Left lung (tissue), 10 donors: ENCODE measurements around the gene SLC27A6. TPM values are rescaled to one million over a fixed set of nuclear protein-coding genes. Genes with fewer than 3 reads are reported as not detected.

Experiments
- ATAC-seq: fragments of 200-7000 bp; cut with Tn5 transposase; one replicate; pipeline ENCODE4 v1.9.1; 2020; ENCODE audit warnings: moderate library complexity
- DNase-seq, 4 donors: peaks; one replicate each; pipeline ENCODE4 v3.0.0-alpha.2; 2013 to 2020
- H3K27ac ChIP-seq, 2 donors: fragments of 200-600 bp; sonication (generic) in 1 of 2; one replicate each; pipeline versions ENCODE4 v1.5.0 to v1.8.0; 2020 to 2021
- H3K27me3 ChIP-seq, 2 donors: fragments of 200-600 bp; sonication (generic) in 1 of 2; one replicate each; pipeline versions ENCODE4 v1.5.0 to v1.8.0; 2020 to 2021
- H3K36me3 ChIP-seq, 2 donors: fragments of 200-600 bp; sonication (generic) in 1 of 2; one replicate each; pipeline versions ENCODE4 v1.5.0 to v1.8.0; 2020 to 2021
- H3K4me1 ChIP-seq, 2 donors: fragments of 200-600 bp; one replicate each; pipeline ENCODE4 v1.8.0; 2021
- H3K4me3 ChIP-seq, 2 donors: fragments of 200-600 bp; sonication (generic) in 1 of 2; one replicate each; pipeline versions ENCODE4 v1.5.0 to v1.8.0; 2020 to 2021; ENCODE audit warnings: mild to moderate bottlenecking in 1 of 2
- H3K9me3 ChIP-seq, 2 donors: fragments of 200-600 bp; sonication (generic) in 1 of 2; one replicate each; pipeline versions ENCODE4 v1.5.0 to v1.8.0; 2020 to 2021
- intact Hi-C, 2 donors: fragments of 100-400 bp; cut with DNase I; formaldehyde crosslinking; loops; one replicate each; pipeline versions ENCODE4 v1.11.2 to v1.14.2; 2022
- polyA plus RNA-seq, 6 donors: library from polyadenylated mRNA; unstranded; fragments of 120-200 nt; gene quantifications; one replicate each; pipeline ENCODE4 v1.2.1, GENCODE V29; 2013; ENCODE audit not compliant: insufficient read length in 6 of 6
- total RNA-seq, 2 donors: library from RNA; stranded (reverse); fragmentation: NEBNext Ultra II Directional; extraction: Animal tissue kit (Norgen Biotek cat#: 25700); gene quantifications; one replicate each; pipeline ENCODE4 v1.2.1, GENCODE V29; 2021
- TF ChIP-seq, protein P1 (sequence below), 2 donors: fragments of 200-600 bp; sonication (generic) in 1 of 2; IDR thresholded peaks; one replicate each; pipeline versions ENCODE4 v1.5.0 to v1.8.0; 2021; ENCODE audit warnings: antibody characterized with exemption in 2 of 2
- donor health status: DM: no; HTN: yes; CAD: no.
- donor health status: DM: no; HTN: no; CAD: no.

Gene SLC27A6
- total and polyA plus RNA-seq, 8 donors = 0.39 to 6.6 (median 4.1) TPM

DNA sequence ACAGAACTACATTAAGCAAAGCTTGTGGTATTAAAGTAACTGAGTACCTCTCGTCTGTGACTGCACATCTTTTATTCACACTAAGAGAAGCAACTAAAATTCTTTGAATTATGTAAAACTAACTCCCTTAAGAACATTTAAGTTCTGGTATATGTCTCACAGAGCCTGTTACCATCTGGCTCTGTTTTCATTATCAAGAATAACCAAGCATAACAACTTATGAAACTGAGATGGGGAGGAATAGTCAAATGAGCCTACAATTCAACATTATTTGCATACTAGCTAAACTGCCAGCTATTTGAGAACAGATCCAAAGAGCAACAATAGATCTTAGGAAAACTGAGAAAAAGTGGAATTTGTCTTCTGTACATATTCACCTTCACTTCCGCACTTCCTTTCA lies 104.0 kb downstream of the SLC27A6 start:
- Histone ChIP-seq H3K27ac (no peak overlapping the region), H3K4me3 (no peak overlapping the region), H3K27me3 (peaks cover 0 to 3% of the 10 kb centered on the region in 2 donors), H3K36me3 (no peaks in the 10 kb centered on the region), H3K4me1 (no peaks in the 10 kb centered on the region), H3K9me3 (no peaks in the 10 kb centered on the region)
- TF ChIP-seq, protein P1, sequence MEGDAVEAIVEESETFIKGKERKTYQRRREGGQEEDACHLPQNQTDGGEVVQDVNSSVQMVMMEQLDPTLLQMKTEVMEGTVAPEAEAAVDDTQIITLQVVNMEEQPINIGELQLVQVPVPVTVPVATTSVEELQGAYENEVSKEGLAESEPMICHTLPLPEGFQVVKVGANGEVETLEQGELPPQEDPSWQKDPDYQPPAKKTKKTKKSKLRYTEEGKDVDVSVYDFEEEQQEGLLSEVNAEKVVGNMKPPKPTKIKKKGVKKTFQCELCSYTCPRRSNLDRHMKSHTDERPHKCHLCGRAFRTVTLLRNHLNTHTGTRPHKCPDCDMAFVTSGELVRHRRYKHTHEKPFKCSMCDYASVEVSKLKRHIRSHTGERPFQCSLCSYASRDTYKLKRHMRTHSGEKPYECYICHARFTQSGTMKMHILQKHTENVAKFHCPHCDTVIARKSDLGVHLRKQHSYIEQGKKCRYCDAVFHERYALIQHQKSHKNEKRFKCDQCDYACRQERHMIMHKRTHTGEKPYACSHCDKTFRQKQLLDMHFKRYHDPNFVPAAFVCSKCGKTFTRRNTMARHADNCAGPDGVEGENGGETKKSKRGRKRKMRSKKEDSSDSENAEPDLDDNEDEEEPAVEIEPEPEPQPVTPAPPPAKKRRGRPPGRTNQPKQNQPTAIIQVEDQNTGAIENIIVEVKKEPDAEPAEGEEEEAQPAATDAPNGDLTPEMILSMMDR (IDR thresholded peaks at IDR 0.05) = no peak
- intact Hi-C loops = no loop called here
- DNase-seq (no peak), ATAC-seq (no peak)

DNA sequence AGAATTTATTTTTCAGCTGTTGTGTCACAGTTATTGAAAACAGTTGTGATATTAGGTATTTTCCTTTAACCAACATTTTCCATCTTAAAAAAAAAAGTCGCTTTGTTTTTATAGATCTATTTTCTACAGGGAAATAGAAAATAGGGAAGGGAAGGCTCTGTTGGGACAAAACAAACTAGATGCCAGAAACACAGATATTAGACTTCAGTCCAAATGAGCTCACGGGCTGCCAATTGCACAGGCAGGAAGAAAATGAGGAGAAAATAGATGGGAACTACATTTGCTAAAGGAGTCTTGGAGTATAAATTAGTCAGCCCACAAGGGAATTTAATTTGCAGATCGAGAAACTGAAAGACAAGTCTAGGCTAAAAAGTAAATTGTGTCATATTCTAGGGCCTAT lies 107.8 kb downstream of the SLC27A6 start:
- ATAC-seq (no peak), DNase-seq (peak in 1 of 4 donors; percentile 26)
- H3K9me3 ChIP-seq = no peaks in the 10 kb centered on the region

DNA sequence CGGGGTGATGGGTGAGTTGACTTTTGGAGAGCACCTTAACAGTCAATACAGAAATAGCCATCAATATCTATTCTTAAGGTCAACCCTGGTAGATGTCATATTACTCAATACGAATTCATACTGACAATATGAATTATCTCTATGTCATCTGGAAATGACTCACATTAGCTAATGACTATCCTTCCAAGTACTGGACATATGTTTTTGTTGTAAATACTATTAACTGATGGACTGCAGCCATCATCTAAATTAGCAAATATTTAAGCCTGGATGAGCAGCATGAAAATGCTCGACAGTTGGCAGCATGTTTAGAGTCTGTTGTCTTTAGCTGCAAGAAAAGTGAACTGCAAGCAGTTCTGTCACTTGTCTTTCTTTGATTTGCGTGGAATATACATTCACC lies 109.6 kb downstream of the SLC27A6 start:
- H3K9me3 ChIP-seq = no peaks in the 10 kb centered on the region
- DNase-seq (no peak), ATAC-seq (no peak)
- no peak overlapping the region for H3K27ac ChIP-seq
- no peak overlapping the region for H3K4me3 ChIP-seq
- no peaks in the 10 kb centered on the region for H3K4me1 ChIP-seq
- no peaks in the 10 kb centered on the region for H3K36me3 ChIP-seq
- TF ChIP-seq, protein P1 (IDR thresholded peaks at IDR 0.05) = no peak
- intact Hi-C loops = no loop called here
- H3K27me3 ChIP-seq = peaks cover 0 to 3% of the 10 kb centered on the region in 2 donors

More for the DNA sequence above, 107.8 kb downstream of the SLC27A6 start:
- no peaks in the 10 kb centered on the region for H3K36me3 ChIP-seq
- TF ChIP-seq, protein P1 (IDR thresholded peaks at IDR 0.05) = no peak
- intact Hi-C loops = no loop called here
- peaks cover 0 to 3% of the 10 kb centered on the region in 2 donors for H3K27me3 ChIP-seq
- H3K4me1 ChIP-seq = no peaks in the 10 kb centered on the region
- H3K27ac ChIP-seq = no peak overlapping the region
- no peak overlapping the region for H3K4me3 ChIP-seq

DNA sequence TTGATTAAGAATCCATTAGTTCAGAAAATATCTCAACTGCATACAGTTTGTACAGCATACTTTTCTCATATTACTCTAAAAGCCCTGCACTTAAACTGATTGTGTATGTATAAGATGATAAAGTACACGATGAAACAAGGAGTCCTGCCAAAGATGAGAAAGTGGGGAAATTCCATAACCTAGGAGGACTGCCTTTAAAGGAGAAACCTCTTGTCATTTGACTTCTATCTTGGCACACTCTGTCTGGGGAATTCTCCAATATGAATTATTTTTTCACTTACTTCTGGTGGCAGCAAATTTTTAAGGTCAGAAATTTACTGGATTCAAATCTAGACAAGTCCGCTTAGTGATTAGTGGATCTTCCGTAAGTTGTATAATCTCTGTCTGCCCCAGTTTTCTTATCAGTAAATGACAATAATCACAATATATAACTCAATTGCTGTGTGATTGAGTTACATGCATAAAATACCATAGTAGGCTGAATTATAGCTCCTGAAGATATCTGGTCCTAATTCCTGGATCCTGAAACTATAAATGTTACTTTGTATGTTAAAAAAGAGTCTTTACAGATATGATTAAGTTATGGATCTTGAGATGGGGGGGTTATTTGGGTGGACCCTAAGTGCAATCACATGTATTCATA lies 112.3 kb downstream of the SLC27A6 start:
- no peak for ATAC-seq
- TF ChIP-seq, protein P1 (IDR thresholded peaks at IDR 0.05) = no peak

DNA sequence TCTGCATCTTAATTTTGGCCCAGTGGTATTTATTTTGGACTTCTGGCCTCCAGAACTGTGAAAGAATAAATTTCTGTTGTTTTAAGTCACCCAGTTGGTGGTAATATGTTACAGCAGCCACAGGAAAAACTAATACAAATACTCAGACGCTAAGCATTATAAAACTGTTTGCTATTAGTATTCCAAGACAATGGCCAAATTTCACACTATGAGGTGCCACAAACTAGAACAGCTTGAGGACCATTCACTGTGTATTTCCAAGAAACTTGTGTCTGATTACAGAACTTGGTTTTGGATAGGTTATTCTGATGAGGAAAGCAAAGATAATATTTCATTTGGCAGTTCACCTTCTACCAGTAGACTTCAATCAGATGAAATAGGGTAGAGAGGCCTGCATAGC lies 113.0 kb downstream of the SLC27A6 start:
- peaks cover 0 to 5% of the 10 kb centered on the region in 2 donors for H3K27me3 ChIP-seq
- TF ChIP-seq, protein P1 (IDR thresholded peaks at IDR 0.05) = no peak
- no peaks in the 10 kb centered on the region for H3K36me3 ChIP-seq
- no peak overlapping the region for H3K27ac ChIP-seq
- no peak for ATAC-seq
- intact Hi-C loops = no loop called here
- no peaks in the 10 kb centered on the region for H3K4me1 ChIP-seq
- DNase-seq = no peak
- H3K4me3 ChIP-seq = no peak overlapping the region
- H3K9me3 ChIP-seq = no peaks in the 10 kb centered on the region

More for the DNA sequence above, 112.3 kb downstream of the SLC27A6 start:
- no peaks in the 10 kb centered on the region for H3K9me3 ChIP-seq
- intact Hi-C loops = no loop called here
- H3K27me3 ChIP-seq = peaks cover 0 to 5% of the 10 kb centered on the region in 2 donors
- H3K4me3 ChIP-seq = no peak overlapping the region
- H3K36me3 ChIP-seq = no peaks in the 10 kb centered on the region
- H3K27ac ChIP-seq = no peak overlapping the region
- no peaks in the 10 kb centered on the region for H3K4me1 ChIP-seq
- no peak for DNase-seq
